ENCODE results near the gene LCAT.

- TF ChIP-seq CTCF (IDR thresholded peaks at IDR 0.05), result no peak
- TF ChIP-seq POLR2A (IDR thresholded peaks at IDR 0.05), result no peak
Measured at GRCh38 chr16:67992661-67993206, 48.8 kb upstream of the LCAT start.

Data from right lobe of liver (tissue), 4 donors.